Measurements from ENCODE around the gene MBP.

Gene MBP

GRCh38 chr18:77165503-77166188 is 33.1 kb upstream of the MBP start:
- Histone ChIP-seq H3K27ac (ENCODE audit: insufficient read depth, low read depth, low read length, poor library complexity, severe bottlenecking) (no peak overlapping the region), H3K9me3 (ENCODE audit: control insufficient read depth, low read length) (no peaks in the 10 kb centered on the region), H3K4me1 (ENCODE audit: control insufficient read depth, insufficient read depth, low read length) (peaks cover 4% of the 10 kb centered on the region), H3K27me3 (ENCODE audit: control insufficient read depth, insufficient read depth, low read length, poor library complexity, severe bottlenecking) (no peaks in the 10 kb centered on the region), H3K4me3 (ENCODE audit: insufficient read depth, low read depth, low read length) (no peak overlapping the region), H3K36me3 (ENCODE audit: control insufficient read depth, insufficient read depth, low read length) (no peaks in the 10 kb centered on the region)
- 85% methylated on average over 19 of the region's 19 CpGs for WGBS, 2 experiments

DNA sequence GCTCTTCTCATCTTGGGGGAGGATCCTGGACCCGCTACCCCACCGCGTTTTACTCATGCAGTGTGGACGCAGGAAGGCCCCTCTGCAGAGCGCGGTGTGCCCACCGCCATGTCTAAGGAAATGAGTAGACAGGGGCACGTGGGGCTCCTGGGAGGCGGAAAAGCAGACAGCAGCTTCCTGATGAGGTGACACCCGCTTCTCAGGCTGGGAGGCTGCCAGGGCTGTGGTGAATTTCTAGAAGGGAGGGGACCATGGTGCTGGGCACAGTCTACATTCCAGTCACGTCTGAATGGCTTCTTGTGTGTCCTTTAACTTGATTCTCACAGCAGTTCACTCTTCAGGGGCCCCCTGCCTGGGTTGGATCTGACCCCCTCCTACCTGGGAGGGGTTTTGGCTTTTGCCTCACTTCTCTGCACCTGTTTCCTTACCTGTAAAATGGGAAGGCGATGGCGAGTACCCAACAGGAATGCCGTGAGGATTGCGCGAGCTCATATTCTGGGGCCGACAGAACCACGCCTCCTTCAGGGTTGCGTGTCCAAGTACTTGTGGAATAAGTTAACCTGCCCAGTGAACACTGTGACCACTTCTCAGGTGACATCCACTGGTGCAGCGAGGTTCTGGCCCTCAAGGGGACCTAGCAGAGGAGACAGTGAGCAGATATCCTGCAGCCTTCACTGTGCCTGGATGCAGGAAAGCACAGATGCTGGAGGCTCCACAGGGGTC is 32.3 kb upstream of the MBP start:
- peaks cover 7% of the 10 kb centered on the region for H3K4me1 ChIP-seq (ENCODE audit: control insufficient read depth, insufficient read depth, low read length)
- no peaks in the 10 kb centered on the region for H3K36me3 ChIP-seq (ENCODE audit: control insufficient read depth, insufficient read depth, low read length)
- no peaks in the 10 kb centered on the region for H3K27me3 ChIP-seq (ENCODE audit: control insufficient read depth, insufficient read depth, low read length, poor library complexity, severe bottlenecking)
- H3K9me3 ChIP-seq (ENCODE audit: control insufficient read depth, low read length) = no peaks in the 10 kb centered on the region
- H3K27ac ChIP-seq (ENCODE audit: insufficient read depth, low read depth, low read length, poor library complexity, severe bottlenecking) = no peak overlapping the region
- WGBS, 2 experiments = 94% methylated on average over 20 of the region's 20 CpGs
- H3K4me3 ChIP-seq (ENCODE audit: insufficient read depth, low read depth, low read length) = no peak overlapping the region

DNA sequence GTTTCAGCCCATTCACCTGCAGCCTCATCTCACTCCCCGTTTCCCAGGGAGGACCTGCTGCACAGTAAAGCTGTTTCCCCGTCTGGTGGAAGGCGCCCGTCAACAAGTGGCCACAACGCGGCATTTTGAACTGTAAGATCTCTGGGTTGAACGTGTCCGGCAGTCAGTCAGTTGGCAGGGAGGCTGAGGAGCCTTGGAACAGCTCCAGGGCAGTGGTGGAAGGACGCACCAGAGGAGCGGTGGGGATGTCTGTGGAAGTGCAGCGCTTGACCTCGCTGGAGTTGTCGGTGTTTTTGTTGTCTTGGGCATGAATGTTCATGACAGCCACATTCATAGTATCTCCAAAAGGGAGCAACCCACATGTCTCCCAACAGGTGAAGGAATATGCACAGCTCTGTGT is 31.4 kb upstream of the MBP start:
- WGBS, 2 experiments = 95 to 96% methylated on average over 13 of the region's 13 CpGs
- H3K9me3 ChIP-seq (ENCODE audit: control insufficient read depth, low read length) = no peaks in the 10 kb centered on the region
- no peaks in the 10 kb centered on the region for H3K27me3 ChIP-seq (ENCODE audit: control insufficient read depth, insufficient read depth, low read length, poor library complexity, severe bottlenecking)
- no peaks in the 10 kb centered on the region for H3K36me3 ChIP-seq (ENCODE audit: control insufficient read depth, insufficient read depth, low read length)
- no peak overlapping the region for H3K4me3 ChIP-seq (ENCODE audit: insufficient read depth, low read depth, low read length)
- H3K4me1 ChIP-seq (ENCODE audit: control insufficient read depth, insufficient read depth, low read length) = peaks cover 7% of the 10 kb centered on the region
- no peak overlapping the region for H3K27ac ChIP-seq (ENCODE audit: insufficient read depth, low read depth, low read length, poor library complexity, severe bottlenecking)

GRCh38 chr18:77162580-77162979 is 30.0 kb upstream of the MBP start:
- Histone ChIP-seq H3K4me3 (ENCODE audit: insufficient read depth, low read depth, low read length) (no peak overlapping the region), H3K27me3 (ENCODE audit: control insufficient read depth, insufficient read depth, low read length, poor library complexity, severe bottlenecking) (no peaks in the 10 kb centered on the region), H3K27ac (ENCODE audit: insufficient read depth, low read depth, low read length, poor library complexity, severe bottlenecking) (no peak overlapping the region), H3K36me3 (ENCODE audit: control insufficient read depth, insufficient read depth, low read length) (no peaks in the 10 kb centered on the region), H3K9me3 (ENCODE audit: control insufficient read depth, low read length) (no peaks in the 10 kb centered on the region), H3K4me1 (ENCODE audit: control insufficient read depth, insufficient read depth, low read length) (peaks cover 6% of the 10 kb centered on the region)
- WGBS, 2 experiments = 87 to 88% methylated on average over 8 of the region's 8 CpGs

DNA sequence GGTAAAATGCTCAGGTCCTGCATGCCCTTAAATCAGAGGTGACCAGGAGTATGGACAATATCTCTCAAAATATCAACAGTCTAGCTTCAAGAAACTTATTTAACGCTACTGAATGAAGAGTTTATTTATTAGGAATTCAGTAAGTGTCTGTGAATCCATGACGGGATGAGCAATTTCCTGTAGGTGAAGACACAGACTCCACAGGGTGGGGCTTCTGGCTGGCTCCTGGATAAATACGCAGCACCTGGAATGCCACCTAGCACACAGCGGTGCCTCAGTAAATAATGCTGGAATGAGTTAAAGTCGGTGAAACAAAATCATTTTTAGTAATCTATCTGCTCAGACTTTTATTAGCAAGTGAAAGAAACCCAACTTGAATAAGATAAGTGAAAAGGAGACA is 29.4 kb upstream of the MBP start:
- H3K4me1 ChIP-seq (ENCODE audit: control insufficient read depth, insufficient read depth, low read length) = peaks cover 3% of the 10 kb centered on the region
- no peak overlapping the region for H3K4me3 ChIP-seq (ENCODE audit: insufficient read depth, low read depth, low read length)
- no peak overlapping the region for H3K27ac ChIP-seq (ENCODE audit: insufficient read depth, low read depth, low read length, poor library complexity, severe bottlenecking)
- H3K9me3 ChIP-seq (ENCODE audit: control insufficient read depth, low read length) = no peaks in the 10 kb centered on the region
- WGBS, 2 experiments = 70 to 78% methylated on average over 4 to 5 of the region's 5 CpGs
- H3K27me3 ChIP-seq (ENCODE audit: control insufficient read depth, insufficient read depth, low read length, poor library complexity, severe bottlenecking) = no peaks in the 10 kb centered on the region
- no peaks in the 10 kb centered on the region for H3K36me3 ChIP-seq (ENCODE audit: control insufficient read depth, insufficient read depth, low read length)

DNA sequence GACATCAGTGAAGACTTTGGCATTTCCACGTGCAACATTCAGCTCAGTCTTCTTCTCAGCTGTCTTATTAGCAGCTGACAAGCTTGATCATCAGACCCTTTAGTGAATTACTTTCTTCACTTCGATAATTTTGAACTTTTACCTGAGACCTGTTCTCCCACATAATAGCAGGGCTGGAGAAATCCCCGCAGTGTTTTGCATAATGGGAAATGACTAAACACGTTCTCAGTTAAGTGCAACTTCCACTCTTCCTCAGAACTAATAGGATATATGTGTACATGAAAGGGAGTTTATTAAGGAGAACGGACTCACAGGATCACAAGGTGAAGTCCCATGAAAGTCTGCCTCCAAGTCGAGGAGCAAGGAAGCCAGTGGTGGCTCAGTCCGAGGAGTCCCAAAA is 28.8 kb upstream of the MBP start:
- H3K4me3 ChIP-seq (ENCODE audit: insufficient read depth, low read depth, low read length) = no peak overlapping the region
- 78 to 87% methylated on average over 7 of the region's 7 CpGs for WGBS, 2 experiments
- no peak overlapping the region for H3K27ac ChIP-seq (ENCODE audit: insufficient read depth, low read depth, low read length, poor library complexity, severe bottlenecking)
- H3K9me3 ChIP-seq (ENCODE audit: control insufficient read depth, low read length) = no peaks in the 10 kb centered on the region
- peaks cover 3% of the 10 kb centered on the region for H3K4me1 ChIP-seq (ENCODE audit: control insufficient read depth, insufficient read depth, low read length)
- H3K36me3 ChIP-seq (ENCODE audit: control insufficient read depth, insufficient read depth, low read length) = no peaks in the 10 kb centered on the region
- H3K27me3 ChIP-seq (ENCODE audit: control insufficient read depth, insufficient read depth, low read length, poor library complexity, severe bottlenecking) = no peaks in the 10 kb centered on the region

GRCh38 chr18:77160515-77160914 is 27.9 kb upstream of the MBP start:
- Histone ChIP-seq H3K4me1 (ENCODE audit: control insufficient read depth, insufficient read depth, low read length) (peaks cover 3% of the 10 kb centered on the region), H3K9me3 (ENCODE audit: control insufficient read depth, low read length) (no peaks in the 10 kb centered on the region), H3K4me3 (ENCODE audit: insufficient read depth, low read depth, low read length) (no peak overlapping the region), H3K36me3 (ENCODE audit: control insufficient read depth, insufficient read depth, low read length) (no peaks in the 10 kb centered on the region), H3K27me3 (ENCODE audit: control insufficient read depth, insufficient read depth, low read length, poor library complexity, severe bottlenecking) (no peaks in the 10 kb centered on the region), H3K27ac (ENCODE audit: insufficient read depth, low read depth, low read length, poor library complexity, severe bottlenecking) (no peak overlapping the region)
- 24 to 27% methylated on average over 9 to 11 of the region's 11 CpGs for WGBS, 2 experiments

DNA sequence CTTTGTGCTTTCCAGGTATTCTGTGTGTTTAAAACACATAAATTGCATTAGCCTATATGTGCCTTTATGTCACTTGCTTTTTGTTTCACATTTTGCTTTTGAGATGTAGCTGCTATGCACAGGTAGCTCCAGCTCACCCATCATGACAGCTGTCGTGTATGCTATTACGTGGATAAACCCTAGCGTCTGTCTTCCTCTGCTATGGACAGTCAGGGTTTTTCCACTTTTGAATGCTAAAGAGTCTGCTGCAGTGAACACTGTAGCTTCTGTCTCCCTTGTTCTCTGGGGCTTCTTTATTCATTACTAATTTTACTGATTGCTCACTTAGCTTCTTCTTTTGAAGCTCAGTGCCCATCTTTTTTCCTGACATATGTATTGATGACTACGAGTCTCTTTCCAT is 24.7 kb upstream of the MBP start:
- H3K36me3 ChIP-seq (ENCODE audit: control insufficient read depth, insufficient read depth, low read length) = no peaks in the 10 kb centered on the region
- peaks cover 3% of the 10 kb centered on the region for H3K4me1 ChIP-seq (ENCODE audit: control insufficient read depth, insufficient read depth, low read length)
- H3K9me3 ChIP-seq (ENCODE audit: control insufficient read depth, low read length) = no peaks in the 10 kb centered on the region
- no peak overlapping the region for H3K27ac ChIP-seq (ENCODE audit: insufficient read depth, low read depth, low read length, poor library complexity, severe bottlenecking)
- no peaks in the 10 kb centered on the region for H3K27me3 ChIP-seq (ENCODE audit: control insufficient read depth, insufficient read depth, low read length, poor library complexity, severe bottlenecking)
- 93 to 96% methylated on average over 4 of the region's 4 CpGs for WGBS, 2 experiments
- no peak overlapping the region for H3K4me3 ChIP-seq (ENCODE audit: insufficient read depth, low read depth, low read length)

- no peaks in the 10 kb centered on the region for H3K36me3 ChIP-seq (ENCODE audit: control insufficient read depth, insufficient read depth, low read length)
- 88% methylated on average over 17 of the region's 17 CpGs for WGBS, 2 experiments
Observed at GRCh38 chr18:77155031-77155430, 22.4 kb upstream of the MBP start.

GRCh38 chr18:77153404-77153803 is 20.8 kb upstream of the MBP start:
- Histone ChIP-seq H3K27me3 (ENCODE audit: control insufficient read depth, insufficient read depth, low read length, poor library complexity, severe bottlenecking) (no peaks in the 10 kb centered on the region), H3K9me3 (ENCODE audit: control insufficient read depth, low read length) (no peaks in the 10 kb centered on the region), H3K4me1 (ENCODE audit: control insufficient read depth, insufficient read depth, low read length) (no peaks in the 10 kb centered on the region), H3K27ac (ENCODE audit: insufficient read depth, low read depth, low read length, poor library complexity, severe bottlenecking) (no peak overlapping the region), H3K4me3 (ENCODE audit: insufficient read depth, low read depth, low read length) (no peak overlapping the region), H3K36me3 (ENCODE audit: control insufficient read depth, insufficient read depth, low read length) (no peaks in the 10 kb centered on the region)
- WGBS, 2 experiments = 69 to 78% methylated on average over 6 of the region's 6 CpGs

More at GRCh38 chr18:77155031-77155430, 22.4 kb upstream of the MBP start:
- H3K4me1 ChIP-seq (ENCODE audit: control insufficient read depth, insufficient read depth, low read length) = no peaks in the 10 kb centered on the region
- no peaks in the 10 kb centered on the region for H3K27me3 ChIP-seq (ENCODE audit: control insufficient read depth, insufficient read depth, low read length, poor library complexity, severe bottlenecking)
- H3K27ac ChIP-seq (ENCODE audit: insufficient read depth, low read depth, low read length, poor library complexity, severe bottlenecking) = no peak overlapping the region
- no peak overlapping the region for H3K4me3 ChIP-seq (ENCODE audit: insufficient read depth, low read depth, low read length)
- no peaks in the 10 kb centered on the region for H3K9me3 ChIP-seq (ENCODE audit: control insufficient read depth, low read length)
